ENCODE results near the gene PRDM13. TPM values are rescaled to one million over a fixed set of nuclear protein-coding genes. Genes with fewer than 3 reads are reported as not detected.

PRDM13 gene
- total RNA-seq, 4 donors from 2014 or later: not detected

GRCh38 chr6:99575544-99576227 is 30.9 kb upstream of the PRDM13 start:
- ATAC-seq (ENCODE audit: low FRiP score) (no peak), DNase-seq (ENCODE audit: low spot score) (no peak)
- TF ChIP-seq, protein P1, sequence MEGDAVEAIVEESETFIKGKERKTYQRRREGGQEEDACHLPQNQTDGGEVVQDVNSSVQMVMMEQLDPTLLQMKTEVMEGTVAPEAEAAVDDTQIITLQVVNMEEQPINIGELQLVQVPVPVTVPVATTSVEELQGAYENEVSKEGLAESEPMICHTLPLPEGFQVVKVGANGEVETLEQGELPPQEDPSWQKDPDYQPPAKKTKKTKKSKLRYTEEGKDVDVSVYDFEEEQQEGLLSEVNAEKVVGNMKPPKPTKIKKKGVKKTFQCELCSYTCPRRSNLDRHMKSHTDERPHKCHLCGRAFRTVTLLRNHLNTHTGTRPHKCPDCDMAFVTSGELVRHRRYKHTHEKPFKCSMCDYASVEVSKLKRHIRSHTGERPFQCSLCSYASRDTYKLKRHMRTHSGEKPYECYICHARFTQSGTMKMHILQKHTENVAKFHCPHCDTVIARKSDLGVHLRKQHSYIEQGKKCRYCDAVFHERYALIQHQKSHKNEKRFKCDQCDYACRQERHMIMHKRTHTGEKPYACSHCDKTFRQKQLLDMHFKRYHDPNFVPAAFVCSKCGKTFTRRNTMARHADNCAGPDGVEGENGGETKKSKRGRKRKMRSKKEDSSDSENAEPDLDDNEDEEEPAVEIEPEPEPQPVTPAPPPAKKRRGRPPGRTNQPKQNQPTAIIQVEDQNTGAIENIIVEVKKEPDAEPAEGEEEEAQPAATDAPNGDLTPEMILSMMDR (IDR thresholded peaks at IDR 0.05): no peak

GRCh38 chr6:99579781-99580180 is 26.9 kb upstream of the PRDM13 start:
- TF ChIP-seq, protein P1 (IDR thresholded peaks at IDR 0.05): no peak
- no peak for DNase-seq (ENCODE audit: low spot score)
- no peak for ATAC-seq (ENCODE audit: low FRiP score)

- no peak for ATAC-seq (ENCODE audit: low FRiP score)
- TF ChIP-seq, protein P1 (IDR thresholded peaks at IDR 0.05): no peak
- DNase-seq (ENCODE audit: low spot score): no peak
Measured at GRCh38 chr6:99587792-99588191, 18.8 kb upstream of the PRDM13 start.

DNA sequence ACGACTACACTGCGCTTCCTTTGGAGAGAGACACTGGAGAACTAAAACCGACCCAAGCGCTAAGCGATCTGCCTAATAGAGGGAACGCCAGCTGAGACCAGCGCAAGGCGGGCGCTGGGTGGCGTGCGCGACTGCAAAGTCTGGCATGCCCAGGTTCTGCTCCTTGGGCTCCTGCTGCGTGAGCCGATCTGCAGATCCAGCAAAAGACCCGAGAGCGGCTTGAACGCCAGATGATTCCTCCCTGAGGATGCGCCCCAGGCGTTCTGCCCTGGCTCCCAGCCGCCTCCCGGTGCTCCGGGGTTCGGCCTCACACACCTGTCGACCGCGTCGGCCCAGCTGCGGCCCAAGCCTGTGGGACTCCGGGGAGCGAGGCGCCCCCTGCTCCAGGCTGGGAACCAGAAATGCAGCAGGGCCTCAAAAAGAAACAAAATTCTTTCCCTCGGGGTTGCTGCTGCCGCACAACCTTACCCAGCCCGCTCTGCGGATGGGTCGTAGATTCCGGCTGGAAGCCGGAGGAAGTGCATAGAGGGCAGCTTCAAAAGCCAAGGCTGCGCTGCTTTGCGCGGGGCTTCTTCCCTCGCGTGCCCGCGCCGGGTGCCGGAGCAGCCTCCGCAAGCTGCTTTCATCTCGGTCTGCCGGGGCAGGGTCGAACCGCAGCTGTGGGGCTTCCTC is 17.9 kb upstream of the PRDM13 start:
- TF ChIP-seq, protein P1 (IDR thresholded peaks at IDR 0.05): no peak
- ATAC-seq (ENCODE audit: low FRiP score) (peak; percentile 88), DNase-seq (ENCODE audit: low spot score) (no peak)

- ATAC-seq (ENCODE audit: low FRiP score) (peak; percentile 16), DNase-seq (ENCODE audit: low spot score) (no peak)
- TF ChIP-seq, protein P1 (IDR thresholded peaks at IDR 0.05): no peak
Measured at GRCh38 chr6:99589290-99589672, 17.4 kb upstream of the PRDM13 start.

- no peak for DNase-seq (ENCODE audit: low spot score)
- no peak for ATAC-seq (ENCODE audit: low FRiP score)
Measured at GRCh38 chr6:99589907-99590493, 16.6 kb upstream of the PRDM13 start.

More at GRCh38 chr6:99589907-99590493, 16.6 kb upstream of the PRDM13 start:
- TF ChIP-seq, protein P1 (IDR thresholded peaks at IDR 0.05): no peak

All from omental fat pad (tissue), 4 donors.